Vagina (tissue), 2 donors: ENCODE results near the gene DKKL1.

ENCODE experiments used
- CTCF ChIP-seq, 3 experiments: fragments of 450-650 bp in 2 of 3; fragments of 200-600 bp in 1 of 3; sonication (generic) in 1 of 3; IDR thresholded peaks; one replicate each; pipeline ENCODE4 v1.5.1; 2017 to 2019; ENCODE audit warnings: antibody characterized with exemption in 3 of 3, mild to moderate bottlenecking in 2 of 3, moderate library complexity in 2 of 3
- POLR2A ChIP-seq, 2 donors: fragments of 450-650 bp; IDR thresholded peaks; one replicate each; pipeline ENCODE4 v1.6.1; 2017; ENCODE audit warnings: antibody characterized with exemption in 2 of 2, mild to moderate bottlenecking in 2 of 2, moderate library complexity in 2 of 2
- POLR2AphosphoS5 ChIP-seq, 2 donors: sonication (generic); formaldehyde crosslinking; IDR thresholded peaks; one replicate each; pipeline ENCODE4 v1.9.0; 2017; ENCODE audit warnings: antibody characterized with exemption in 2 of 2, mild to moderate bottlenecking in 2 of 2, low read depth in 1 of 2; ENCODE audit not compliant: insufficient read depth in 1 of 2

GRCh38 chr19:49338023-49338677, 25.5 kb upstream of the DKKL1 start:
- no peak for TF ChIP-seq CTCF (IDR thresholded peaks at IDR 0.05)
- no peak for TF ChIP-seq POLR2A (IDR thresholded peaks at IDR 0.05)
- no peak for TF ChIP-seq POLR2AphosphoS5 (IDR thresholded peaks at IDR 0.05; ENCODE audit: insufficient read depth in 1 of 2, low read depth in 1 of 2)
